Gastrocnemius medialis (tissue), 4 donors: Measurements from ENCODE around the gene THSD4.

Experiments
- CTCF ChIP-seq, 5 experiments: fragments of 450-650 bp in 3 of 5; fragments of 200-600 bp in 2 of 5; sonication (generic) in 2 of 5; IDR thresholded peaks in 4 of 5; conservative IDR thresholded peaks in 1 of 5; 1 replicate in 4 of 5; 2 replicates in 1 of 5; pipeline ENCODE4 v1.5.1; 2016 to 2019; ENCODE audit warnings: antibody characterized with exemption in 5 of 5, mild to moderate bottlenecking in 3 of 5, moderate library complexity in 3 of 5
- POLR2A ChIP-seq, 2 donors: fragments of 450-650 bp; IDR thresholded peaks; one replicate each; pipeline ENCODE4 v1.6.1; 2017; ENCODE audit warnings: antibody characterized with exemption in 2 of 2, mild to moderate bottlenecking in 2 of 2, moderate library complexity in 2 of 2

GRCh38 chr15:71121442-71121841 is 6.2 kb downstream of the THSD4 start:
- TF ChIP-seq CTCF (IDR thresholded peaks at IDR 0.05 in 4 of 5, conservative IDR thresholded peaks at IDR 0.05 in 1 of 5) (no peak), POLR2A (IDR thresholded peaks at IDR 0.05) (no peak)
